Right atrium auricular region (tissue), 2 donors: ENCODE results near the gene SLC9A1. TPM values are rescaled to one million over a fixed set of nuclear protein-coding genes. Genes with fewer than 3 reads are reported as not detected.
"Not testable (repeated sequence)": the region's sequence is repeated elsewhere in the genome, so short reads cannot be mapped to it uniquely, and the experiment has no call there.

ENCODE experiments used
- DNase-seq: peaks from one replicate; pipeline ENCODE4 v3.0.0-alpha.2; 2019; ENCODE audit warnings: low spot score
- H3K27ac ChIP-seq, 2 donors: fragments of 200-600 bp; sonication (generic); 1 replicate in 1 of 2; 2 replicates in 1 of 2; pipeline ENCODE4 v1.5.1; 2016 to 2019
- H3K27me3 ChIP-seq, 2 donors: fragments of 200-600 bp; sonication (generic); one replicate each; pipeline versions ENCODE4 v1.5.1 to v1.6.0; 2017 to 2019
- H3K36me3 ChIP-seq: fragments of 200-600 bp; sonication (generic); one replicate; pipeline ENCODE4 v1.5.1; 2016
- H3K4me1 ChIP-seq, 2 donors: fragments of 200-600 bp; sonication (generic); one replicate each; pipeline versions ENCODE4 v1.5.1 to v1.6.0; 2017 to 2019
- H3K4me3 ChIP-seq, 2 donors: fragments of 200-600 bp; sonication (generic); 1 replicate in 1 of 2; 2 replicates in 1 of 2; pipeline ENCODE4 v1.5.1; 2017 to 2019; ENCODE audit warnings: mild to moderate bottlenecking in 1 of 2, moderate library complexity in 1 of 2
- H3K9me3 ChIP-seq, 2 donors: fragments of 200-600 bp; sonication (generic); one replicate each; pipeline ENCODE4 v1.5.1; 2019
- CTCF ChIP-seq, 2 donors: fragments of 200-600 bp; sonication (generic); IDR thresholded peaks; one replicate each; pipeline ENCODE4 v1.5.1; 2019; ENCODE audit warnings: antibody characterized with exemption in 2 of 2
- total RNA-seq, 2 donors: library from RNA; depleted of rRNA; stranded (reverse); fragments of >200 nt; gene quantifications; one replicate each; pipeline ENCODE4 v1.1.0, GENCODE V29; 2016

The SLC9A1 gene
- 10 to 100 TPM; 20.0 to 28.3 TPM for total RNA-seq

- DNase-seq = peak; percentile 97
- peaks cover 0 to 48% of the 10 kb centered on the region in 2 donors for H3K4me1 ChIP-seq
Measured at GRCh38 chr1:27154991-27155781, at the start of gene SLC9A1. Gene SLC9A1, minus strand, starts transcription at chr1:27155125. Its CDS starts 791 bp downstream, at chr1:27154334.

DNA sequence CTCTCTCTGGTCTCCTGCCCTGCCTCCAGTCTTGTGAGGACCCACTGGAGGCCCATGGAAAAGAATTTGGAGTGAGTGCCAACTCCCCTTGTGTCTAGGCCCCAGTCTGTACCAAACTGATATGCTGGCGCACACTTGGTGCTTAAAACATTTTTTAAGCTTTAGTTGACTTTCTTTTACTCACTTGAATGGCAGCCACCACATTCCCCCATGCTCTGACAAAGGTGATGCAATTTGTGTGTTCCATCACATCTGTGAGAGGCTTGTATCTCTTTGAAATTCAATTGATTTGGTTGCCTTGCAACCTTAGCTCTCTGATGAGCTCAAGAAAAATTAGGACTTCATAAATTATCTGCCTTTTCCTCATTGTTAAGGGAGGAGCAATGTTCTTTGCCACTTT lies 49.0 kb upstream of the SLC9A1 start:
- no peaks in the 10 kb centered on the region for H3K4me1 ChIP-seq
- no peaks in the 10 kb centered on the region for H3K27me3 ChIP-seq
- no peak for TF ChIP-seq CTCF (IDR thresholded peaks at IDR 0.05)
- H3K27ac ChIP-seq = no peak overlapping the region
- H3K4me3 ChIP-seq = no peak overlapping the region
- no peak for DNase-seq
- H3K9me3 ChIP-seq = no peaks in the 10 kb centered on the region
- H3K36me3 ChIP-seq = no peaks in the 10 kb centered on the region

More at GRCh38 chr1:27154991-27155781, at the start of gene SLC9A1:
- no peaks in the 10 kb centered on the region for H3K36me3 ChIP-seq
- no peaks in the 10 kb centered on the region for H3K27me3 ChIP-seq
- peak within 1 kb of the TSS; percentile 90 to 91 for H3K27ac ChIP-seq
- no peaks in the 10 kb centered on the region for H3K9me3 ChIP-seq
- peak; percentile 72 to 80 for TF ChIP-seq CTCF (IDR thresholded peaks at IDR 0.05)
- peak within 1 kb of the TSS; percentile 65 to 82 for H3K4me3 ChIP-seq

DNA sequence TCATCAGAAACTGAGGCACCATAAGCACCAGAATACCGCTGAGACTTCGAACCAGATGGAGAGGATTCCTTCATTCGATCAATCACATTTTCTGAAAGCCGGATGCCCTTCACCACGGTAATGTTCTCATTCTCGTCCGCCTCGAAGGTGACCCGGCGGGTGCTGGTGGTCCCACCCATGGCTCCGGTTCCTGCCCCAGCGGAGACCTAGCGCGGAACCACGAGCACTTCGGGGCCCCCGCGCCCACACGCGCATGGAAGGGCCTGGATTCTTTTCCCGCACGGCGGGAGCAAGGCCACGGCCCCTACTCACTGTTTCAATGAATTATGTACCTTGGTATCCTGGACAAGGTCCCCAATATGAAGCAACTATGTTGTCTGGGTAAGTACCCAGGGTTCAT lies 46.4 kb upstream of the SLC9A1 start:
- Histone ChIP-seq H3K4me3 (no peak overlapping the region), H3K27ac (no peak overlapping the region), H3K36me3 (no peaks in the 10 kb centered on the region), H3K9me3 (no peaks in the 10 kb centered on the region), H3K27me3 (no peaks in the 10 kb centered on the region), H3K4me1 (no peaks in the 10 kb centered on the region)
- DNase-seq = no peak
- TF ChIP-seq CTCF (IDR thresholded peaks at IDR 0.05) = no peak

DNA sequence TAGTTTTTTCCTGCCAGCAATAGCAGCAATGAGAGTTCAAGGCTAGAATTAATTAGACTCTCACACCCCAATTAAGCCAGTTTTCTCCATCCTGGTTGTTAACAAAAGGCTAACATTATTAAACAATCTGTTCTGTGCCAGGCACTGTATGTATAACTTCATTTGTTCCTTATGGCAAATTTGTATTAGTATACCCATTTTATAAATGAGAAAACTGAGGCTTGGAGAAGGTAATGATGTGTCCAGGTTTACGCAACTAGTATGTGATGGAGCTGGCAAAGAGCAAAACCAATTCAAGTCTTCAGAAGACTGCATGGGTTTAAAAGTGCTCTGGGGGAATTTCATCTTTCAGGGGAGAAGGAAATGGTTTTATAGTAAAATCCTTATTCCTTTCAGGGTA lies 38.3 kb upstream of the SLC9A1 start:
- Histone ChIP-seq H3K36me3 (no peaks in the 10 kb centered on the region), H3K4me1 (no peaks in the 10 kb centered on the region), H3K27me3 (no peaks in the 10 kb centered on the region), H3K9me3 (no peaks in the 10 kb centered on the region), H3K4me3 (no peak overlapping the region), H3K27ac (no peak overlapping the region)
- DNase-seq = no peak
- no peak for TF ChIP-seq CTCF (IDR thresholded peaks at IDR 0.05)

DNA sequence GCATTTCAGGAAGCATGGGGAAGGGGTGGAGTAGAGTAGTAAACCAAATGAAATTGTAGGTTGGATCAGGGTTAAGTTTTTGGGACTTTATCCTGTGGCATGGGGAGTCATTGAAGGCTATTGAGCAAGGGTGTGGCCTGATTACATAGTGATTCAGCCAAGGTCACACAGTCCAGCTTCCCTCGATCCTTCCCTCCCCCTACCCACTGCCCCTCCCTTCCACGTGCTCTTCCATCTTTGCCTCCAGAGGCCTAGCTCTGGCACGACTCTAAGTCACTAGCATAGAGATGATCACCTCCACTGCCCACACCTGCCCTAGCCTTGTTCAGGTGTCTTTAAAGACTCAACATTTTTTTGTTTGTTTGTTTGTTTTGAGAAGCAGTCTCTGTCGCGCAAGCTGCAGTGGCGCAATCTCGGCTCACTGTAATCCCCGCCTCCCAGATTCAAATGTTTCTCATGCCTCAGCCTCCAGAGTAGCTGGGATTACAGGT lies 37.2 kb upstream of the SLC9A1 start:
- Histone ChIP-seq H3K27me3 (no peaks in the 10 kb centered on the region), H3K36me3 (no peaks in the 10 kb centered on the region), H3K4me3 (no peak overlapping the region), H3K4me1 (no peaks in the 10 kb centered on the region), H3K27ac (no peak overlapping the region), H3K9me3 (no peaks in the 10 kb centered on the region)
- DNase-seq = no peak
- no peak for TF ChIP-seq CTCF (IDR thresholded peaks at IDR 0.05)

DNA sequence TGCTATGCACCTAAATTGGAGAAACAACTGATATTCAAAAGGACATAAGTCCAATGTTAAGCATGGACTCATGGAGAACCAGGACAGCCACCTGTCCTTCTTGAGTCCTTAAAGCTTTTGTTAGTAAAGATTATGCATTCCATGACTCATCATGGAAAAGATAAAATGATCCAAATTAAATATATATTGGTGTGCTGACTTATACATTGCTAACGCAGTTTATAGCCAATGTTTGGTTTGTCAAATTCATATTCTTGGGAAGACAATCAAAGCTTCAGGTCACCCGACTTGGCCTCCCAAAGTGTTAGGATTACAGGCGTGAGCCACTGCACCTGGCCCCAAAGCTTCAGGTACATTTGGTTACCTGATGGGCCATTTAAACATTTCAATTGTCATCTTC lies 29.7 kb upstream of the SLC9A1 start:
- not testable (repeated sequence) for H3K27me3 ChIP-seq, DNase-seq, H3K27ac ChIP-seq, H3K36me3 ChIP-seq, H3K4me3 ChIP-seq, H3K4me1 ChIP-seq
- H3K9me3 ChIP-seq = peaks cover 0 to 15% of the 10 kb centered on the region in 2 donors
